SK-N-SH (cell line): ENCODE measurements around the gene KRTAP10-10.

Experiments used
- CTCF ChIP-seq: fragments of 200-600 bp; sonication (generic); IDR thresholded peaks from 2 replicates; pipeline ENCODE4 v1.6.1; 2017; ENCODE audit warnings: antibody characterized with exemption, mild to moderate bottlenecking, moderate library complexity
- EZH2phosphoT487 ChIP-seq: fragments of 200-600 bp; sonication (generic); IDR thresholded peaks from 2 replicates; pipeline ENCODE4 v1.6.1; 2017; ENCODE audit warnings: low read depth, mixed run types, mild to moderate bottlenecking, antibody characterized with exemption, moderate library complexity, borderline replicate concordance

- TF ChIP-seq CTCF (no peak), EZH2phosphoT487 (no peak)
Observed at GRCh38 chr21:44684483-44684882, 47.3 kb downstream of the KRTAP10-10 start.
